Endothelial cell of umbilical vein (primary cell): Measurements from ENCODE around the gene CHMP3. TPM values are rescaled to one million over a fixed set of nuclear protein-coding genes. Genes with fewer than 3 reads are reported as not detected.

Source experiments
- BruUV-seq: library from RNA; stranded (reverse); fragments of 400-500 nt; replicated peaks from 2 replicates; lab custom pipeline; 2021; lab: Mats Ljungman, UMichigan
- CTCF ChIA-PET: fragments of 300-600, 350-600 bp; sonication (Branson Sonifier 250); formaldehyde crosslinking; loops from one replicate; lab custom pipeline; 2021; ENCODE audit warnings: antibody characterized with exemption, inconsistent platforms; lab: Charles Lee
- POLR2A ChIA-PET: fragments of 300-600, 350-600 bp; sonication (Branson Sonifier 250); formaldehyde crosslinking; loops from one replicate; lab custom pipeline; 2021; ENCODE audit warnings: antibody characterized with exemption, inconsistent platforms; lab: Charles Lee
- DNase-seq: peaks from one replicate; pipeline ENCODE4 v3.0.0-alpha.2; 2011; ENCODE audit warnings: low read depth, low spot score
- FAIRE-seq: peaks from 2 replicates; lab custom pipeline; 2011; peaks lifted over from hg19 to GRCh38; lab: Jason Lieb, UNC
- H2AFZ ChIP-seq: 2 replicates; pipeline ENCODE4 v1.6.0; 2012; ENCODE audit warnings: low read depth, low read length, control low read depth, inconsistent platforms
- H3K27ac ChIP-seq: 2 replicates; pipeline ENCODE4 v1.5.1; 2011; ENCODE audit warnings: low read depth, mild to moderate bottlenecking, control low read depth, low read length, moderate library complexity; ENCODE audit not compliant: insufficient read depth
- H3K27me3 ChIP-seq, 2 experiments: 2 replicates each; pipeline versions ENCODE4 v1.6.0 to v1.6.1; 2011; ENCODE audit warnings: low read length in 2 of 2, mixed read lengths in 1 of 2; ENCODE audit not compliant: control insufficient read depth in 2 of 2, insufficient read depth in 2 of 2
- H3K36me3 ChIP-seq, 2 experiments: 2 replicates in 1 of 2; 3 replicates in 1 of 2; pipeline ENCODE4 v1.5.1; 2011; ENCODE audit warnings: low read length in 2 of 2, mild to moderate bottlenecking in 1 of 2, moderate library complexity in 1 of 2; ENCODE audit not compliant: control insufficient read depth in 2 of 2, insufficient read depth in 2 of 2; ENCODE audit errors: extremely low read depth in 1 of 2
- H3K4me1 ChIP-seq: 3 replicates; pipeline ENCODE4 v1.5.1; 2011; ENCODE audit warnings: mild to moderate bottlenecking, low read length; ENCODE audit not compliant: control insufficient read depth, insufficient read depth; ENCODE audit errors: extremely low read depth
- H3K4me2 ChIP-seq: 2 replicates; pipeline ENCODE4 v1.6.1; 2011; ENCODE audit warnings: low read length, control low read depth, mixed read lengths; ENCODE audit not compliant: insufficient read depth
- H3K4me3 ChIP-seq, 3 experiments: fragments of 200-600 bp in 1 of 3; sonication (generic), shearing (Covaris generic) in 1 of 3; replicated peaks in 1 of 3; 2 replicates each; pipeline ENCODE4 v1.5.1; 2011 to 2016; ENCODE audit warnings: control low read depth in 3 of 3, low read length in 3 of 3, mild to moderate bottlenecking in 2 of 3, inconsistent platforms in 1 of 3, low read depth in 1 of 3, moderate library complexity in 1 of 3; ENCODE audit not compliant: insufficient read depth in 1 of 3
- H3K79me2 ChIP-seq: 2 replicates; pipeline ENCODE4 v1.6.0; 2012; ENCODE audit warnings: low read length, inconsistent platforms; ENCODE audit not compliant: control insufficient read depth, insufficient read depth
- H3K9ac ChIP-seq: replicated peaks from 2 replicates; pipeline ENCODE3; 2011; ENCODE audit warnings: low read length, control low read depth; ENCODE audit not compliant: insufficient read depth; ENCODE audit errors: extremely low read depth
- H3K9me1 ChIP-seq: replicated peaks from 3 replicates; pipeline ENCODE4 v1.6.0; 2011; ENCODE audit warnings: mild to moderate bottlenecking, low read length; ENCODE audit not compliant: control insufficient read depth, insufficient read depth; ENCODE audit errors: extremely low read depth
- H3K9me3 ChIP-seq: replicated peaks from 2 replicates; pipeline ENCODE4 v1.5.1; 2012; ENCODE audit warnings: low read length, inconsistent platforms; ENCODE audit not compliant: control insufficient read depth, insufficient read depth
- H4K20me1 ChIP-seq: replicated peaks from 2 replicates; pipeline ENCODE3; 2011; ENCODE audit warnings: mild to moderate bottlenecking, low read length; ENCODE audit not compliant: control insufficient read depth, insufficient read depth; ENCODE audit errors: extremely low read depth
- EZH2 ChIP-seq: IDR thresholded peaks from 2 replicates; pipeline ENCODE4 v1.6.1; 2012; ENCODE audit warnings: borderline replicate concordance, low read depth, mild to moderate bottlenecking, moderate library complexity, low read length, inconsistent platforms; ENCODE audit not compliant: severe bottlenecking
- FOS ChIP-seq: IDR thresholded peaks from 2 replicates; pipeline ENCODE4 v1.6.1; 2011; ENCODE audit warnings: mild to moderate bottlenecking, low read length, moderate library complexity, borderline replicate concordance; ENCODE audit not compliant: insufficient read depth
- GATA2 ChIP-seq: IDR thresholded peaks from 2 replicates; pipeline ENCODE4 v1.7.0; 2011; ENCODE audit warnings: low read depth, mild to moderate bottlenecking, moderate library complexity, mixed read lengths, low read length; ENCODE audit not compliant: insufficient read length, insufficient read depth
- JUN ChIP-seq: IDR thresholded peaks from 2 replicates; pipeline ENCODE4 v1.6.1; 2011; ENCODE audit warnings: borderline replicate concordance, low read depth; ENCODE audit not compliant: insufficient read length, insufficient read depth
- MYC ChIP-seq: IDR thresholded peaks from one replicate; pipeline ENCODE4 v1.6.1; 2011; ENCODE audit warnings: mild to moderate bottlenecking, low read depth, low read length
- POLR2A ChIP-seq: IDR thresholded peaks from 2 replicates; pipeline ENCODE4 v1.6.1; 2012; ENCODE audit warnings: low read depth, mild to moderate bottlenecking, control low read depth, low read length
- POLR2AphosphoS5 ChIP-seq: IDR thresholded peaks from 2 replicates; pipeline ENCODE4 v1.6.1; 2012; ENCODE audit warnings: low read depth, mild to moderate bottlenecking, control low read depth, low read length, moderate library complexity; ENCODE audit not compliant: insufficient read depth
- dilution Hi-C: fragments of 300-500 bp; cut with MboI; formaldehyde crosslinking; loops from one replicate; pipeline ENCODE4 v1.15.0; 2019; ENCODE audit warnings: low sequenced_read_pairs; ENCODE audit not compliant: extremely low pct_ligation_motif_present
- intact Hi-C: fragments of 100-400 bp; cut with micrococcal nuclease; formaldehyde crosslinking; loops from one replicate; pipeline ENCODE4 v1.10.0; 2022
- polyA plus RNA-seq, 4 experiments: library from polyadenylated mRNA; depleted of rRNA in 3 of 4; stranded (reverse) in 3 of 4; unstranded in 1 of 4; fragments of >200 nt; gene quantifications; 2 replicates each; pipeline versions ENCODE4 v1.2.1 to v1.2.3, GENCODE V29; 2011 to 2012; ENCODE audit warnings: missing spikeins in 1 of 4
- total RNA-seq: library from RNA; stranded (reverse); gene quantifications from 2 replicates; pipeline ENCODE4 v1.2.3, GENCODE V29; 2021
- TF ChIP-seq, protein P1 (sequence below), 2 donors: IDR thresholded peaks; 1 replicate in 1 of 2; 2 replicates in 1 of 2; pipeline ENCODE4 v1.5.1; 2011; ENCODE audit warnings: low read length in 2 of 2, mild to moderate bottlenecking in 2 of 2, moderate library complexity in 2 of 2, control low read depth in 1 of 2, inconsistent platforms in 1 of 2, low read depth in 1 of 2; ENCODE audit not compliant: insufficient read depth in 1 of 2; ENCODE audit errors: extremely low read depth in 1 of 2
- TF ChIP-seq, protein P2 (sequence below): IDR thresholded peaks from 2 replicates; pipeline ENCODE4 v1.6.1; 2011; ENCODE audit not compliant: insufficient read depth, insufficient read length

The CHMP3 gene
- total and polyA plus RNA-seq, 2 donors (not counting 3 experiments of a cell fraction or from before 2014, with no cell fraction given), result 48.1 to 92.2 TPM

DNA sequence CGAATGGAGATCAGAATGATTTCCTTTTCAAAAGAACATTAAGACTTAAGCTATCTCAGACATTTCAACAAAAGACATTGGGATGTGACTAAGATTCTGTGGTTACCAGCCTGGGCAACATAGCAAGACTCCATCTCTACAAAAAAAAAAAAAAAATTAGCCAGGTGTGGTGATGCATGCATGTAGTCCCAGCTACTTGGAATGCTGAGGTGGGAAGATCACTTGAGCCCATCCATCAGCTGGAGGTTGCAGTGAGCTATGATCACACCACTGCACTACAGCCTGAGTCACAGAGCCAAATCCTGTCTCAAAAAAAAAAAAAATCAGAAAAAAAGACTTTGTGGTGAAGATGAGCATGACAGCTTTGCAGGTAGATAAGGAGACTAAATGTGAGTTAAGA lies 47.6 kb upstream of the CHMP3 start:
- BruUV-seq, result no TSS peak
- Histone ChIP-seq H3K4me3 (no peak overlapping the region), H3K9me1 (no peaks in the 10 kb centered on the region), H3K4me2 (no peak overlapping the region), H3K27ac (no peak overlapping the region), H3K9ac (no peak overlapping the region), H3K4me1 (no peaks in the 10 kb centered on the region), H3K9me3 (no peaks in the 10 kb centered on the region), H4K20me1 (no peaks in the 10 kb centered on the region), H2AFZ (no peak overlapping the region), H3K36me3 (peaks cover 7 to 14% of the 10 kb centered on the region in 2 experiments), H3K79me2 (no peaks in the 10 kb centered on the region), H3K27me3 (no peaks in the 10 kb centered on the region)
- CTCF ChIA-PET, result interaction anchor here (1.9 kb wide), 1 partner anchor 11 kb away, joined by 4 read pairs; no protein-coding TSS in a partner anchor
- intact Hi-C loops, result no loop called here
- FAIRE-seq (no peak), DNase-seq (no peak)
- POLR2A ChIA-PET, result no interaction called here
- dilution Hi-C loops, result loop anchor here (10.0 kb wide), 1 partner anchor 156 kb away; no protein-coding TSS in a partner anchor
- TF ChIP-seq, protein P1, sequence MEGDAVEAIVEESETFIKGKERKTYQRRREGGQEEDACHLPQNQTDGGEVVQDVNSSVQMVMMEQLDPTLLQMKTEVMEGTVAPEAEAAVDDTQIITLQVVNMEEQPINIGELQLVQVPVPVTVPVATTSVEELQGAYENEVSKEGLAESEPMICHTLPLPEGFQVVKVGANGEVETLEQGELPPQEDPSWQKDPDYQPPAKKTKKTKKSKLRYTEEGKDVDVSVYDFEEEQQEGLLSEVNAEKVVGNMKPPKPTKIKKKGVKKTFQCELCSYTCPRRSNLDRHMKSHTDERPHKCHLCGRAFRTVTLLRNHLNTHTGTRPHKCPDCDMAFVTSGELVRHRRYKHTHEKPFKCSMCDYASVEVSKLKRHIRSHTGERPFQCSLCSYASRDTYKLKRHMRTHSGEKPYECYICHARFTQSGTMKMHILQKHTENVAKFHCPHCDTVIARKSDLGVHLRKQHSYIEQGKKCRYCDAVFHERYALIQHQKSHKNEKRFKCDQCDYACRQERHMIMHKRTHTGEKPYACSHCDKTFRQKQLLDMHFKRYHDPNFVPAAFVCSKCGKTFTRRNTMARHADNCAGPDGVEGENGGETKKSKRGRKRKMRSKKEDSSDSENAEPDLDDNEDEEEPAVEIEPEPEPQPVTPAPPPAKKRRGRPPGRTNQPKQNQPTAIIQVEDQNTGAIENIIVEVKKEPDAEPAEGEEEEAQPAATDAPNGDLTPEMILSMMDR (IDR thresholded peaks at IDR 0.05; ENCODE audit: extremely low read depth in 1 of 2, insufficient read depth in 1 of 2, low read depth in 1 of 2, low read length in 2 of 2), result no peak
- TF ChIP-seq GATA2 (no peak), MYC (no peak), EZH2 (no peak), FOS (no peak), POLR2A (no peak), POLR2AphosphoS5 (no peak), JUN (no peak)
- TF ChIP-seq, protein P2, sequence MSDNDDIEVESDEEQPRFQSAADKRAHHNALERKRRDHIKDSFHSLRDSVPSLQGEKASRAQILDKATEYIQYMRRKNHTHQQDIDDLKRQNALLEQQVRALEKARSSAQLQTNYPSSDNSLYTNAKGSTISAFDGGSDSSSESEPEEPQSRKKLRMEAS, result no peak
